ENCODE measurements around the gene CHCHD3. TPM values are rescaled to one million over a fixed set of nuclear protein-coding genes. Genes with fewer than 3 reads are reported as not detected.

Gene CHCHD3
- polyA plus RNA-seq, 3 donors, result 30.5 to 56.7 (median 48.8) TPM

GRCh38 chr7:132999845-133000244 lies 82.0 kb downstream of the CHCHD3 start:
- H3K4me2 ChIP-seq (replicated peaks; ENCODE audit: extremely low read depth, low read length, poor library complexity, severe bottlenecking), result no peak overlapping the region
- H3K36me3 Mint-ChIP-seq, result peaks cover 0 to 3% of the 10 kb centered on the region in 2 donors
- peaks cover 0 to 2% (median 0%) of the 10 kb centered on the region in 3 donors for H3K27me3 Mint-ChIP-seq (ENCODE audit: low read depth in 3 of 3)
- no peak overlapping the region for H3K27ac ChIP-seq (ENCODE audit: low read depth in 1 of 2, low read length in 2 of 2)
- TF ChIP-seq, protein P1, sequence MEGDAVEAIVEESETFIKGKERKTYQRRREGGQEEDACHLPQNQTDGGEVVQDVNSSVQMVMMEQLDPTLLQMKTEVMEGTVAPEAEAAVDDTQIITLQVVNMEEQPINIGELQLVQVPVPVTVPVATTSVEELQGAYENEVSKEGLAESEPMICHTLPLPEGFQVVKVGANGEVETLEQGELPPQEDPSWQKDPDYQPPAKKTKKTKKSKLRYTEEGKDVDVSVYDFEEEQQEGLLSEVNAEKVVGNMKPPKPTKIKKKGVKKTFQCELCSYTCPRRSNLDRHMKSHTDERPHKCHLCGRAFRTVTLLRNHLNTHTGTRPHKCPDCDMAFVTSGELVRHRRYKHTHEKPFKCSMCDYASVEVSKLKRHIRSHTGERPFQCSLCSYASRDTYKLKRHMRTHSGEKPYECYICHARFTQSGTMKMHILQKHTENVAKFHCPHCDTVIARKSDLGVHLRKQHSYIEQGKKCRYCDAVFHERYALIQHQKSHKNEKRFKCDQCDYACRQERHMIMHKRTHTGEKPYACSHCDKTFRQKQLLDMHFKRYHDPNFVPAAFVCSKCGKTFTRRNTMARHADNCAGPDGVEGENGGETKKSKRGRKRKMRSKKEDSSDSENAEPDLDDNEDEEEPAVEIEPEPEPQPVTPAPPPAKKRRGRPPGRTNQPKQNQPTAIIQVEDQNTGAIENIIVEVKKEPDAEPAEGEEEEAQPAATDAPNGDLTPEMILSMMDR (IDR thresholded peaks at IDR 0.05), result no peak
- WGBS (ENCODE audit: insufficient coverage), result no CpG with 5 or more reads among the region's 1 CpG
- no peaks in the 10 kb centered on the region for H3K9me3 ChIP-seq (replicated peaks in 1 of 2; ENCODE audit: control insufficient read depth in 1 of 2, insufficient read depth in 1 of 2, low read length in 2 of 2)
- H3K27ac Mint-ChIP-seq, result no peak overlapping the region
- peaks cover 23% of the 10 kb centered on the region for H3K79me2 ChIP-seq (ENCODE audit: insufficient read depth, low read length)
- no peaks in the 10 kb centered on the region for H3K36me3 ChIP-seq (replicated peaks in 1 of 2; ENCODE audit: control insufficient read depth in 1 of 2, insufficient read depth in 2 of 2, low read length in 2 of 2)
- intact Hi-C loops (cut with micrococcal nuclease), result no loop called here
- peaks cover 0 to 3% (median 0%) of the 10 kb centered on the region in 7 donors for H3K9me3 Mint-ChIP-seq
- no peaks in the 10 kb centered on the region for H3K4me1 ChIP-seq (ENCODE audit: control insufficient read depth in 1 of 2, insufficient read depth in 2 of 2, low read length in 2 of 2)
- H4K20me1 ChIP-seq (ENCODE audit: insufficient read depth, low read length), result peaks cover 9% of the 10 kb centered on the region
- no peaks in the 10 kb centered on the region for H3K27me3 ChIP-seq (ENCODE audit: control insufficient read depth in 2 of 2, insufficient read depth in 2 of 2, low read length in 2 of 2)
- no peaks in the 10 kb centered on the region for H3K4me1 Mint-ChIP-seq
- H3K4me3 ChIP-seq (replicated peaks in 1 of 3; ENCODE audit: low read depth in 2 of 3, low read length in 3 of 3), result no peak overlapping the region
- no peak for DNase-seq
- no peak overlapping the region for H2AFZ ChIP-seq (ENCODE audit: insufficient read depth, low read depth, low read length, poor library complexity, severe bottlenecking)
- no peak overlapping the region for H3K4me3 Mint-ChIP-seq
- no peak overlapping the region for H3K9ac ChIP-seq (ENCODE audit: insufficient read depth, low read length, poor library complexity, severe bottlenecking)

GRCh38 chr7:132998763-132999162 lies 83.1 kb downstream of the CHCHD3 start:
- intact Hi-C loops (cut with micrococcal nuclease), result no loop called here
- H3K36me3 Mint-ChIP-seq, result peaks cover 0 to 1% of the 10 kb centered on the region in 2 donors
- no peaks in the 10 kb centered on the region for H3K9me3 ChIP-seq (replicated peaks in 1 of 2; ENCODE audit: control insufficient read depth in 1 of 2, insufficient read depth in 1 of 2, low read length in 2 of 2)
- no peak overlapping the region for H3K4me3 Mint-ChIP-seq
- 100% methylated on average over 1 of the region's 1 CpG for WGBS (ENCODE audit: insufficient coverage)
- DNase-seq, result no peak
- H3K4me2 ChIP-seq (replicated peaks; ENCODE audit: extremely low read depth, low read length, poor library complexity, severe bottlenecking), result no peak overlapping the region
- H3K79me2 ChIP-seq (ENCODE audit: insufficient read depth, low read length), result peaks cover 28% of the 10 kb centered on the region
- H3K27me3 ChIP-seq (ENCODE audit: control insufficient read depth in 2 of 2, insufficient read depth in 2 of 2, low read length in 2 of 2), result no peaks in the 10 kb centered on the region
- no peaks in the 10 kb centered on the region for H3K9me3 Mint-ChIP-seq
- H3K36me3 ChIP-seq (replicated peaks in 1 of 2; ENCODE audit: control insufficient read depth in 1 of 2, insufficient read depth in 2 of 2, low read length in 2 of 2), result no peaks in the 10 kb centered on the region
- H3K9ac ChIP-seq (ENCODE audit: insufficient read depth, low read length, poor library complexity, severe bottlenecking), result no peak overlapping the region
- no peak overlapping the region for H2AFZ ChIP-seq (ENCODE audit: insufficient read depth, low read depth, low read length, poor library complexity, severe bottlenecking)
- TF ChIP-seq, protein P1 (IDR thresholded peaks at IDR 0.05), result no peak
- H3K4me1 Mint-ChIP-seq, result no peaks in the 10 kb centered on the region
- no peak overlapping the region for H3K27ac Mint-ChIP-seq
- no peaks in the 10 kb centered on the region for H3K4me1 ChIP-seq (ENCODE audit: control insufficient read depth in 1 of 2, insufficient read depth in 2 of 2, low read length in 2 of 2)
- peaks cover 0 to 2% (median 0%) of the 10 kb centered on the region in 3 donors for H3K27me3 Mint-ChIP-seq (ENCODE audit: low read depth in 3 of 3)
- peaks cover 11% of the 10 kb centered on the region for H4K20me1 ChIP-seq (ENCODE audit: insufficient read depth, low read length)
- H3K27ac ChIP-seq (ENCODE audit: low read depth in 1 of 2, low read length in 2 of 2), result no peak overlapping the region
- no peak overlapping the region for H3K4me3 ChIP-seq (replicated peaks in 1 of 3; ENCODE audit: low read depth in 2 of 3, low read length in 3 of 3)
